Measurements from ENCODE around the gene MTFR1L. TPM values are rescaled to one million over a fixed set of nuclear protein-coding genes. Genes with fewer than 3 reads are reported as not detected.

Gene MTFR1L
- total RNA-seq, 2 experiments from 2014 or later, result 25.5 to 28.0 TPM

DNA sequence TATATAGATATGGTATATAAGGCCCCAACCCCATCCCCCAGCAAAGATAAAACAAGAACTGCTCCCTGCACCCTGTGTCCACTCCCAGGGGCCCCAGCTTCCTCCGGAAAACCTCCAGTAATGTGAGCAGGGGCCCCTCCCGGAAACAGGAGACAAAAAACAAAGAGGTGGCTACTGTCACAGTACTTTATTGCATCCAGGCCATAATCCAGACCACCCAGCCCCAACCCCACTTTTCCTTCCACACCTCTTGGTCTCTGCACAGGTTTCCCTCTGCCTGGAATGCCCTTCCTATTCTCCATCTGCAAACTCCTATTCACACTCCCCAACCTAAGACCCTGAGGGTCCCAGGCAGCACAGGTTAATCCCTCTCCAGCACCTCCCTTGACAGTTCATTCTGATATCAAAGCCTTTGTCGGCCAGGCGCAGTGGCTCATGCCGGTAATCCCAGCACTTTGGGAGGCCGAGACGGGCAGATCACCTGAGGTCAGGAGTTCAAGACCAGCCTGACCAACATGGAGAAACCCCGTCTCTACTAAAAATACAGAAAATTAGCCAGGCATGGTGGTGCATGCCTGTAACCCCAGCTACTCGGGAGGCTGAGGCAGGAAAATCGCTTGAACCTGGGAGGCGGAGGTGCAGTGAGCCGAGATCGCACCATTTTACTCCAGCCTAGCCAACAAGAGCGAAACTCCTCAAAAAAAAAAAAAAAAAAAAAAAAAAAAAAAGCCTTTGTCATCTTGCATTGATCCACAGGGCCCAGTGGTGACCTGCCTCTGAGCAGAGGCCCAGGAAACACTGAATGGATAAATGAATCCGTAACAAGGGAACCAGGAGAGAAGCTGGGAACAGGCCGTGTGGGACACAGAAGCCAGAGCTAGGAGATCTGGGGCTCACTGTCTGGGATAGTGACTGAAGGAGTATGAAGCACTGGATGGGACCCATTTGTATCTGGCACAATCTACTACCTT is 41.8 kb downstream of the MTFR1L start:
- Histone ChIP-seq H3K36me3 (ENCODE audit: insufficient read depth, low read length) (no peaks in the 10 kb centered on the region), H3K27me3 (ENCODE audit: control insufficient read depth in 1 of 2, insufficient read depth in 2 of 2, low read length in 2 of 2) (no peaks in the 10 kb centered on the region), H3K4me1 (ENCODE audit: insufficient read depth, low read length) (peaks cover 22% of the 10 kb centered on the region), H3K4me3 (ENCODE audit: low read length) (no peak overlapping the region), H3K9me3 (ENCODE audit: control insufficient read depth in 1 of 2, insufficient read depth in 1 of 2, low read length in 2 of 2) (no peaks in the 10 kb centered on the region), H3K27ac (ENCODE audit: low read depth in 1 of 2, low read length in 2 of 2) (no peak overlapping the region)
- Mint-ChIP-seq H3K27me3 (no peaks in the 10 kb centered on the region), H3K36me3 (ENCODE audit: low read depth) (no peaks in the 10 kb centered on the region), H3K27ac (no peak overlapping the region), H3K4me3 (peak overlapping the region; percentile 49), H3K4me1 (ENCODE audit: low read depth) (peaks cover 20% of the 10 kb centered on the region), H3K9me3 (no peaks in the 10 kb centered on the region)
- ChIA-PET POLR2A (interaction anchor here (0.8 kb wide), 1 partner anchor 14 kb away, joined by 4 read pairs; the partner anchor contains the start of gene PAQR7), CTCF (no interaction called here)
- TF ChIP-seq, protein P1, sequence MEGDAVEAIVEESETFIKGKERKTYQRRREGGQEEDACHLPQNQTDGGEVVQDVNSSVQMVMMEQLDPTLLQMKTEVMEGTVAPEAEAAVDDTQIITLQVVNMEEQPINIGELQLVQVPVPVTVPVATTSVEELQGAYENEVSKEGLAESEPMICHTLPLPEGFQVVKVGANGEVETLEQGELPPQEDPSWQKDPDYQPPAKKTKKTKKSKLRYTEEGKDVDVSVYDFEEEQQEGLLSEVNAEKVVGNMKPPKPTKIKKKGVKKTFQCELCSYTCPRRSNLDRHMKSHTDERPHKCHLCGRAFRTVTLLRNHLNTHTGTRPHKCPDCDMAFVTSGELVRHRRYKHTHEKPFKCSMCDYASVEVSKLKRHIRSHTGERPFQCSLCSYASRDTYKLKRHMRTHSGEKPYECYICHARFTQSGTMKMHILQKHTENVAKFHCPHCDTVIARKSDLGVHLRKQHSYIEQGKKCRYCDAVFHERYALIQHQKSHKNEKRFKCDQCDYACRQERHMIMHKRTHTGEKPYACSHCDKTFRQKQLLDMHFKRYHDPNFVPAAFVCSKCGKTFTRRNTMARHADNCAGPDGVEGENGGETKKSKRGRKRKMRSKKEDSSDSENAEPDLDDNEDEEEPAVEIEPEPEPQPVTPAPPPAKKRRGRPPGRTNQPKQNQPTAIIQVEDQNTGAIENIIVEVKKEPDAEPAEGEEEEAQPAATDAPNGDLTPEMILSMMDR (IDR thresholded peaks at IDR 0.05), result no peak
- ATAC-seq (ENCODE audit: poor library complexity) (no peak), DNase-seq (no peak)
- intact Hi-C loops (cut with DNase I, micrococcal nuclease), result no loop called here

DNA sequence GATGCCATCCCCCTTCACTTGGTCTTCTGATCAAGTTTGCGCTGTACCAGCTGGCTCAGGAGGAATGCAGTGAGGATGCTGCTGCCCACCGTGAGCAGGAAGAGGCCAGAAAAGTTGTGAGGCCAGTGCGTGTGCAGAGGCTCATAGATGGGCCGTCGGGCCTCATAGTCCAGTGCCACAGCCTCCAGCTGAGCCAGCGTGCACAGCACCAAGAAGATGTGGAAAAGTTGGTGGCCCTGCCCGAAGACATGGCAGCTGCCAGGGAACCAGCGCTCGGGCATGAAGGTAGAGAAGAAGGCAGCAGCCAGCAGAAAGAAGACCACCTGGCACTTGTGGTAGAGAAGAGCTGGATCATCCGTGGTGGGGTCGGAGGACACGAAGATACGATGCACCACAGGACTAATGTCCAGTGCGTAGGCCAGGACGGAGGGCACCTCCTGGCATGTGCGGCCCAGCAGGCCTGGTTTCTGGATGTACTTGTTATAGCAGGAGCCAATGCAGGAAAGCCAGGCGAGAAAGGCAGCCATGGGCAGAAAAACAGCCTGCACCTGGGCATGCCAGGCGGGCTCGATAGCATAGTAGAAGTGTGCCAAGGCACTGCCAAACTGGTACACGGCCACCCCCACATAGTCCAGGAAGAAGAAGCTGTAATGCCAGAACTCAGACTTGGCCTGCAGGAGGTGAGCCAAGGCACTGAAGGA is 43.2 kb downstream of the MTFR1L start:
- Histone ChIP-seq H3K9me3 (ENCODE audit: control insufficient read depth in 1 of 2, insufficient read depth in 1 of 2, low read length in 2 of 2) (no peaks in the 10 kb centered on the region), H3K27ac (ENCODE audit: low read depth in 1 of 2, low read length in 2 of 2) (no peak overlapping the region), H3K27me3 (ENCODE audit: control insufficient read depth in 1 of 2, insufficient read depth in 2 of 2, low read length in 2 of 2) (no peaks in the 10 kb centered on the region), H3K4me3 (ENCODE audit: low read length) (no peak overlapping the region), H3K4me1 (ENCODE audit: insufficient read depth, low read length) (peaks cover 22% of the 10 kb centered on the region), H3K36me3 (ENCODE audit: insufficient read depth, low read length) (no peaks in the 10 kb centered on the region)
- DNase-seq (no peak), ATAC-seq (ENCODE audit: poor library complexity) (no peak)
- CTCF ChIA-PET, result no interaction called here
- intact Hi-C loops (cut with DNase I, micrococcal nuclease), result no loop called here
- peaks cover 20% of the 10 kb centered on the region for H3K4me1 Mint-ChIP-seq (ENCODE audit: low read depth)
- H3K9me3 Mint-ChIP-seq, result no peaks in the 10 kb centered on the region
- no peak overlapping the region for H3K27ac Mint-ChIP-seq
- no peaks in the 10 kb centered on the region for H3K27me3 Mint-ChIP-seq
- TF ChIP-seq, protein P1 (IDR thresholded peaks at IDR 0.05), result no peak
- POLR2A ChIA-PET, result interaction anchor here (0.8 kb wide), 1 partner anchor 43 kb away, joined by 3 read pairs; the partner anchor contains the start of gene MTFR1L
- no peak overlapping the region for H3K4me3 Mint-ChIP-seq
- H3K36me3 Mint-ChIP-seq (ENCODE audit: low read depth), result no peaks in the 10 kb centered on the region

DNA sequence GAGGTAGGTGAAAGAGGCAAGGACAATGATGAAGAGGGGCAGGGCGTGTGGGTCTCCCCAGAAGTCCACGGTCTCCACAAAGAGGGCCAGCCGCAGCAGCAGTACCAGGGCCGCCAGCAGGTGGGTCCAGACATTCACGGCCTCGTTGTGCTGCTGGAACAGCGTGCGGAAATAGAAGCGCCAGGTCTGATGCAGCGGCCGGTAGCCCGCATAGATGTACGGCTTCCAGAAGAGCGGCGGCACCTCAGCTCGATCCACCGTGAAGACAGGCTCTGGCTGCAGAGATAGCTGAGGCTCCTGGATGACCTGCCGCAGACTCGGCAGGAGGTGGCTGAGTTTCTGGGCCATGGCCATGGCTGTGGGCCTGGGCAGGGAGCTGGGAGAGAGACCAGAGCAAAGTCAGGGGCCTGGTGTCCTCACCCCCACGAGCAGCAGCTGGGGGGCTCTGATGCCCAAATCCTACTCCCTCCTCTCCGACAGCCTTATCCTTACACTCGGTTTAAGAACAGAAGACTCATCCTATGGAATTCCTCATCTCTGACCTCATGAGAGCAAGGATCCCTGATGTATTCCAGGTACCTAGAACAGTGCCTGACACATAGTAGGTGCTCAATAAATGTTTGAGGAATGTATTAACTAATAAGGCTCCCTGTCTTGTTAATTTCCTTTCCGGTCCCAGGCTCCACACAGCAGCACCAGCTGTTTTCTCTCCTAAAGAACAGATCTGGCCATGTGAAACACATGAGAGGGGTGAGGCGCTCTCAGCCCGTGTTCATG is 43.9 kb downstream of the MTFR1L start:
- ATAC-seq (ENCODE audit: poor library complexity) (no peak), DNase-seq (no peak)
- CTCF ChIA-PET, result no interaction called here
- H3K27ac ChIP-seq (ENCODE audit: low read depth in 1 of 2, low read length in 2 of 2), result no peak overlapping the region
- TF ChIP-seq, protein P1 (IDR thresholded peaks at IDR 0.05), result no peak
- Mint-ChIP-seq H3K4me1 (ENCODE audit: low read depth) (peaks cover 14% of the 10 kb centered on the region), H3K9me3 (no peaks in the 10 kb centered on the region), H3K27me3 (no peaks in the 10 kb centered on the region), H3K36me3 (ENCODE audit: low read depth) (no peaks in the 10 kb centered on the region), H3K4me3 (no peak overlapping the region), H3K27ac (no peak overlapping the region)
- intact Hi-C loops (cut with DNase I, micrococcal nuclease), result no loop called here
- POLR2A ChIA-PET, result no interaction called here
- peaks cover 19% of the 10 kb centered on the region for H3K4me1 ChIP-seq (ENCODE audit: insufficient read depth, low read length)
- H3K9me3 ChIP-seq (ENCODE audit: control insufficient read depth in 1 of 2, insufficient read depth in 1 of 2, low read length in 2 of 2), result no peaks in the 10 kb centered on the region
- H3K36me3 ChIP-seq (ENCODE audit: insufficient read depth, low read length), result no peaks in the 10 kb centered on the region
- H3K27me3 ChIP-seq (ENCODE audit: control insufficient read depth in 1 of 2, insufficient read depth in 2 of 2, low read length in 2 of 2), result no peaks in the 10 kb centered on the region
- no peak overlapping the region for H3K4me3 ChIP-seq (ENCODE audit: low read length)

All from CD4-positive, alpha-beta T cell (primary cell).